Rectal smooth muscle tissue (tissue), 1 donor: ENCODE measurements around the gene ANK3.

ENCODE experiments used
- H3K27ac ChIP-seq: one replicate; pipeline ENCODE4 v1.7.0; 2013; ENCODE audit warnings: low read depth, low read length, inconsistent platforms
- H3K27me3 ChIP-seq: one replicate; pipeline ENCODE4 v1.7.0; 2013; ENCODE audit warnings: low read length; ENCODE audit not compliant: control insufficient read depth, insufficient read depth
- H3K36me3 ChIP-seq: one replicate; pipeline ENCODE4 v1.7.0; 2013; ENCODE audit warnings: low read length; ENCODE audit not compliant: control insufficient read depth, insufficient read depth
- H3K4me1 ChIP-seq: one replicate; pipeline ENCODE4 v1.7.0; 2013; ENCODE audit warnings: low read length; ENCODE audit not compliant: control insufficient read depth, insufficient read depth
- H3K4me3 ChIP-seq: one replicate; pipeline ENCODE4 v1.7.0; 2013; ENCODE audit warnings: low read length
- H3K9ac ChIP-seq: one replicate; pipeline ENCODE4 v1.7.0; 2013; ENCODE audit warnings: low read length

ANK3 gene

DNA sequence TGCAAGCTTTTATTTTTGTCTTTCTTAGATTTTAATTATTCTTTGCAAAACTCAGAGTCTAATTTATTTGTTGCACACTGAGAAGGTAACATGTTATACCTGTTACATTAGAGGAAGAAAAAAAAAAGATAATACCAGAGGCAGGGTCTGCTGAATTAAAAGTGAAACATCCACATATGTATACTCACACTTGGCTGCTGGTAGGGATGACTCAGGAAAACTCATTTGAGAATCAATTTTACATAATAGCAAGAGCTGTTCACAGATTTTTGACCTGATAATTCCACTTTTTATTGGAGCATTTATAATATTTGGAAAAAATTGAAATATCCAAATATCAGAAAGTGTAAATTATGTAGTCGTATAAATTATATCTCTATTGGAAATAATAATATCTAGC is 405.3 kb downstream of the ANK3 start:
- Histone ChIP-seq H3K4me1 (no peaks in the 10 kb centered on the region), H3K9ac (no peak overlapping the region), H3K4me3 (no peak overlapping the region), H3K36me3 (no peaks in the 10 kb centered on the region), H3K27me3 (no peaks in the 10 kb centered on the region), H3K27ac (no peak overlapping the region)

DNA sequence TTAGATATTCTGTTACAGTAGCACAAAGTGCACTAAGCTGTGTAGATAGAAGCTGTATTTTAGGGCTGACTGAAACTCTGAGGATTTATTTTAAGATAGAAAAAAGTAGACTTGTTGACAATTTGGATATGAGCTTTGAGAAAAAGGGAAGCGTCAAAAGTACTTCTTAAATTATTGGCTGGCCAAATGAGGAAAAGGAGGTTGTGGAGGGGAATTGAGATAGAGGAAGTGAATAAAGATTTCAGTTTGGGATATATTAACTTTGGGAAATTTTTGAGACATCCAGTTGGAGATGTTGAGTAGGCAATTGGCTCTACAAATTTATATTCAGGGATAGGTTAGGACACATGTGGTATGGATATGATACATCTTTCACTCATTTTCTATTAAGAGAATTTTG is 409.3 kb downstream of the ANK3 start:
- Histone ChIP-seq H3K4me3 (no peak overlapping the region), H3K4me1 (no peaks in the 10 kb centered on the region), H3K27ac (no peak overlapping the region), H3K9ac (no peak overlapping the region), H3K27me3 (no peaks in the 10 kb centered on the region), H3K36me3 (no peaks in the 10 kb centered on the region)

DNA sequence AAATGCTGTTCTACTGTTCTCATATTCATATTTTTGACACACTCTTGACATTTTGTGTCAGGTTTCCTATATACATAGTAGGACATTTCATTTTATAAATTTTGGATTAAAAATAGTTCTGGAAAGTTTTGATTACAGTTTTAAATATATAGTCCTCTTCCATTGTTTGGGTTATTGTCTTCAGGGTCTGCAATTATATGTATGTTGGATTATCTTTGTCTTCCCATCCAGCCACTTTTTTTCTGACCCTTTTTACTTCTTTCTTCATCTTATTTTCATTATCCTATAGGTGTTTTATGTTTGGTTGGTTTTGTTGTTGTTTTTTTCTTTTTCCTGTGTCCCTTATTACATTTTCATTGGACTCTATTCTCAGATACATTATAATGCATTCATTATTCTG is 412.2 kb downstream of the ANK3 start:
- no peaks in the 10 kb centered on the region for H3K36me3 ChIP-seq
- H3K27ac ChIP-seq: no peak overlapping the region
- no peaks in the 10 kb centered on the region for H3K27me3 ChIP-seq
- H3K4me1 ChIP-seq: no peaks in the 10 kb centered on the region
- no peak overlapping the region for H3K4me3 ChIP-seq
- H3K9ac ChIP-seq: no peak overlapping the region

GRCh38 chr10:59976909-59977308 is 412.8 kb downstream of the ANK3 start:
- no peak overlapping the region for H3K4me3 ChIP-seq
- H3K27me3 ChIP-seq: no peaks in the 10 kb centered on the region
- no peaks in the 10 kb centered on the region for H3K4me1 ChIP-seq
- no peaks in the 10 kb centered on the region for H3K36me3 ChIP-seq
- H3K27ac ChIP-seq: no peak overlapping the region
- no peak overlapping the region for H3K9ac ChIP-seq
